ENCODE measurements around the gene C11orf42.

Gene C11orf42

DNA sequence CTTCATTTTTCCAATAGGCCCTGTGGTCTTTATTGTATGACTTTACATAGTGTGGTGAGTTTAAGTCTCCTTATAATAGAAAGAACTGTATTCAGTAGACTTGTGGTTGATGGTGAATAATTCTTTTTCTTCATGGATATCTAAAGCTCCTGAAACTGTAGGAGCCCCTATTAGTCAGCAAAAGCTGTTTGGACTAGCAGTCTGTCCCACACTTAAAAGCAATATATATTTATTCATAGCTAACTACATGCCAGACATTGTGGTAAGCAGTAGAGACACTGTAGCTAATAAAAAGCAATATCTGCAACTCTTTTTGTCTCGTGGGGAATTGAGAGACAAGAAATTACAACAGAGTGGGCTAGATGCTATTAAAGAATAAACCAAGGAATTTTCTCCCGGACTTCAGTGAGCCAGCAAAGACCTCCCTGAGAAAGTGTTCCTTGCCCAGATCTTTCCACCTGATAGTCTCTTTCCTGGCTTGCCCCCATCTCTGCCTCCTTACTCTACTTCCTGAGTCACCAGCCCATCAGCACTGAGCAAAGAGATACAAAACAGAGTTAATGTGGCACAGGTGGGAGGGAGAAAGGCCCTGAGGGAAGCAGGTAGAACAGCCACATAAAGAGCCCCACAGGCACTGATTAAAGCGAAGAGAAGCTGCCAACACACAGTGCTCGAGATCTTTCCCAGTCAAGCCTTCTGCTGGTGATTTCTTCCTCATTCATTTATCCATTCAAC lies 7.7 kb upstream of the C11orf42 start:
- TF ChIP-seq, protein P1, sequence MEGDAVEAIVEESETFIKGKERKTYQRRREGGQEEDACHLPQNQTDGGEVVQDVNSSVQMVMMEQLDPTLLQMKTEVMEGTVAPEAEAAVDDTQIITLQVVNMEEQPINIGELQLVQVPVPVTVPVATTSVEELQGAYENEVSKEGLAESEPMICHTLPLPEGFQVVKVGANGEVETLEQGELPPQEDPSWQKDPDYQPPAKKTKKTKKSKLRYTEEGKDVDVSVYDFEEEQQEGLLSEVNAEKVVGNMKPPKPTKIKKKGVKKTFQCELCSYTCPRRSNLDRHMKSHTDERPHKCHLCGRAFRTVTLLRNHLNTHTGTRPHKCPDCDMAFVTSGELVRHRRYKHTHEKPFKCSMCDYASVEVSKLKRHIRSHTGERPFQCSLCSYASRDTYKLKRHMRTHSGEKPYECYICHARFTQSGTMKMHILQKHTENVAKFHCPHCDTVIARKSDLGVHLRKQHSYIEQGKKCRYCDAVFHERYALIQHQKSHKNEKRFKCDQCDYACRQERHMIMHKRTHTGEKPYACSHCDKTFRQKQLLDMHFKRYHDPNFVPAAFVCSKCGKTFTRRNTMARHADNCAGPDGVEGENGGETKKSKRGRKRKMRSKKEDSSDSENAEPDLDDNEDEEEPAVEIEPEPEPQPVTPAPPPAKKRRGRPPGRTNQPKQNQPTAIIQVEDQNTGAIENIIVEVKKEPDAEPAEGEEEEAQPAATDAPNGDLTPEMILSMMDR (IDR thresholded peaks at IDR 0.05), result no peak
- no peak for TF ChIP-seq ZFX (IDR thresholded peaks at IDR 0.05; ENCODE audit: borderline replicate concordance)

DNA sequence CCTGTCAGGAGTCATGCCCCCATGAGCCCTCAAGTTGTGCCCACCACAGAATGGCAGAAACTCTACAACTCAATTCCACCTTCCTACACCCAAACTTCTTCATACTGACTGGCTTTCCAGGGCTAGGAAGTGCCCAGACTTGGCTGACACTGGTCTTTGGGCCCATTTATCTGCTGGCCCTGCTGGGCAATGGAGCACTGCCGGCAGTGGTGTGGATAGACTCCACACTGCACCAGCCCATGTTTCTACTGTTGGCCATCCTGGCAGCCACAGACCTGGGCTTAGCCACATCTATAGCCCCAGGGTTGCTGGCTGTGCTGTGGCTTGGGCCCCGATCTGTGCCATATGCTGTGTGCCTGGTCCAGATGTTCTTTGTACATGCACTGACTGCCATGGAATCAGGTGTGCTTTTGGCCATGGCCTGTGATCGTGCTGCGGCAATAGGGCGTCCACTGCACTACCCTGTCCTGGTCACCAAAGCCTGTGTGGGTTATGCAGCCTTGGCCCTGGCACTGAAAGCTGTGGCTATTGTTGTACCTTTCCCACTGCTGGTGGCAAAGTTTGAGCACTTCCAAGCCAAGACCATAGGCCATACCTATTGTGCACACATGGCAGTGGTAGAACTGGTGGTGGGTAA lies 6.1 kb upstream of the C11orf42 start, which contains the start of gene OR52W1:
Gene OR52W1 (plus strand): TSS at position 51 of the 637 bp plus-strand sequence. CDS start 0 bp downstream, at position 51.
- TF ChIP-seq, protein P1 (IDR thresholded peaks at IDR 0.05), result no peak
- no peak for TF ChIP-seq ZFX (IDR thresholded peaks at IDR 0.05; ENCODE audit: borderline replicate concordance)

More for the DNA sequence above, 7.7 kb upstream of the C11orf42 start:
- H3K27ac ChIP-seq, result no peak overlapping the region

DNA sequence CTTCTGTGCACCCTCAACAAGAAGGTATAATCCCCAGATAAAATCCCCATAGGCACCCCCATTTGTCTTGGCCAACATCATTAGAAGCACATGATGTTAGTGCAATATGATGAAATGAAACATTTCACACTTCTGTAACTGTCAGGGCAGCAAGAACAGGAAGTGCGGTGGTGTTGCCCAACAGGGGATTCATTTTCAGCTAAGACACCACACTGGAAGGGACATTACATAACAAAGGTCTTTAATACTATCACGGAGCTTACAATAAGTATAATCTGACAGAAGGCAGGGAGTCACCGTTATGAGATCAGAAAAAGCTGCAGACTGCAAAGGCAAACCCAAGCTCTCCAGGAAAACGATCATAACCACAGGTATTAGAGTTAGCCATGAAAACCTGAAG lies 4.4 kb upstream of the C11orf42 start:
- no peak overlapping the region for H3K27ac ChIP-seq
- TF ChIP-seq, protein P1 (IDR thresholded peaks at IDR 0.05), result no peak
- no peak for TF ChIP-seq ZFX (IDR thresholded peaks at IDR 0.05; ENCODE audit: borderline replicate concordance)

More for the DNA sequence above, 6.1 kb upstream of the C11orf42 start, which contains the start of gene OR52W1:
- no peak within 1 kb of the TSS for H3K27ac ChIP-seq

DNA sequence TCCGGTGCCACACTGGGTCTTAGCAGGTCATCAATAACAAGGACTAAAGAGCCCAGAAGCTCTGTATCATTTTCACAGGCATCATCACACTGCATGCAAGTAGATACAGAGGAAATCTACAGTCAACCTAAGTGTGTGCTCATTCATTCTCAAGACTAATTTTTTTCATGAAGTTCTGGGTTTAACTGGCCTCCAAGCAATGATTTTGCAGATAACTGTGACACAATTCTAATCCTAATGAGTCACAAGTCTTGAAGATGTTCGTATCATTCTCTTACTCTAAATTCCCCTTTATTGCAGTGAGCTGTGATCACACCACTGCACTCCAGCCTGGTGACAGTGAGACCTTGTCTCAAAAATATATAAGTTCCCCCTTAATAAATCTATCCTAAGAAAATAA lies 3.9 kb upstream of the C11orf42 start:
- no peak overlapping the region for H3K27ac ChIP-seq
- no peak for TF ChIP-seq ZFX (IDR thresholded peaks at IDR 0.05; ENCODE audit: borderline replicate concordance)
- TF ChIP-seq, protein P1 (IDR thresholded peaks at IDR 0.05), result no peak

DNA sequence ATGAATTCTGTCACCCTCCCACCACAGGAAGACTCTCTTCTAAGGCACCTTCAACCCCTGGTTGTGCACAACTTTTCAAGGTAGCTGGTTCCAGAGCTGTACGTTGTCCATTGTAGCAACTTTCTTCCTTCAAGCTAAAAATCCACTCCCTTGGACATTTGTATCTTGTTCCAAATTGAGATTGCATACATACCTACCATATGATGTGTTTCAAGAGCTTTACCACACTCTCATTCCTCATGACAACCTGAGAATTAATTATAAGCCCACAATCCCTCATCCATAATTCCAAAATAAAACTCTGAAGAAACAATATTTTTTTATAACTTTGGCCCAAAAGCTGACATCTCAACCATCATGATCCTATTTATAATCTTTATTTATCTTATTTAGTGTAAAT lies 3.3 kb upstream of the C11orf42 start:
- H3K27ac ChIP-seq, result no peak overlapping the region
- TF ChIP-seq, protein P1 (IDR thresholded peaks at IDR 0.05), result no peak
- TF ChIP-seq ZFX (IDR thresholded peaks at IDR 0.05; ENCODE audit: borderline replicate concordance), result no peak

DNA sequence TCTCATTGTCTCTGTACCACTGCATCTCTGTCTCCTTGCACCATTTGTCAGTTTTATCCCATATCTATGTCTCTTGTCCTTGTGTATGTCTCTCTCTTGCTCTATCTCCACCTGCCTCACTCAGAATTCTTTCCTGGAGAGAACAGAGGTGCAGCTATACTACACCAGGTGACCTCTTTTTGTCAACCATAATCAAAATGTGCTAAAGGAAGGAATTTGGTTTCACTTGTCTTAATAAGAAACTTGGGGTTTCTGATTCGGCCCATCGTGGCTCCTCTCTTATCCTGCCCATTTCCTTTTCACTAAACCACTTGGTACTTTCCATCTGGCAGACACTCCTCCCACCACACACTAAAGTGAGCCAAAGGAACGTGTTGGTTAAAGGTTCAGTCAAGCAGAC lies 2.0 kb upstream of the C11orf42 start:
- no peak overlapping the region for H3K27ac ChIP-seq
- no peak for TF ChIP-seq ZFX (IDR thresholded peaks at IDR 0.05; ENCODE audit: borderline replicate concordance)
- TF ChIP-seq, protein P1 (IDR thresholded peaks at IDR 0.05), result no peak

DNA sequence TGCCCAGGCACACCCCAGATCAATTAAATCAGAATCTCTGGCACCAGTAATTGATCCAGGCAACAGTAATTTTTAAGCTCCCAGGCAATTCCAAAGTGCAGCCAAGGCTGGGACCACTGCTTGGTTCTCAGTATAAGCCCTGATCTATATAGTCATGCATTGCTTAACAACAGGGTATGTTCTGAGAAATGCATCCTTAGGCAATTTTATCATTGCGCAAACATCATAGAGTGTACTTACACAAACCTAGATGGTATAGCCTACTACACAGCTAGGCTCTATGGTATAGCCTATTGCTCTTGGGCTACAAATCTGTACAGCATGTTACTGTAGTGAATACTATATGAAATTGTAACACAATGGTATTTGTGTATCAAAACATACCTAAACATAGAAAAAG lies 651 bp upstream of the C11orf42 start:
- H3K27ac ChIP-seq, result no peak overlapping the region
- TF ChIP-seq, protein P1 (IDR thresholded peaks at IDR 0.05), result no peak
- no peak for TF ChIP-seq ZFX (IDR thresholded peaks at IDR 0.05; ENCODE audit: borderline replicate concordance)
